ENCODE results near the gene PPM1F.
A peak's percentile ranks its signal among the peaks of the same experiment; 100 is the strongest.

Gene PPM1F

GRCh38 chr22:21962655-21962949, 10.0 kb upstream of the PPM1F start:
- no peak for DNase-seq (ENCODE audit: low read depth, low spot score)
- H3K27ac ChIP-seq = no peak overlapping the region

DNA sequence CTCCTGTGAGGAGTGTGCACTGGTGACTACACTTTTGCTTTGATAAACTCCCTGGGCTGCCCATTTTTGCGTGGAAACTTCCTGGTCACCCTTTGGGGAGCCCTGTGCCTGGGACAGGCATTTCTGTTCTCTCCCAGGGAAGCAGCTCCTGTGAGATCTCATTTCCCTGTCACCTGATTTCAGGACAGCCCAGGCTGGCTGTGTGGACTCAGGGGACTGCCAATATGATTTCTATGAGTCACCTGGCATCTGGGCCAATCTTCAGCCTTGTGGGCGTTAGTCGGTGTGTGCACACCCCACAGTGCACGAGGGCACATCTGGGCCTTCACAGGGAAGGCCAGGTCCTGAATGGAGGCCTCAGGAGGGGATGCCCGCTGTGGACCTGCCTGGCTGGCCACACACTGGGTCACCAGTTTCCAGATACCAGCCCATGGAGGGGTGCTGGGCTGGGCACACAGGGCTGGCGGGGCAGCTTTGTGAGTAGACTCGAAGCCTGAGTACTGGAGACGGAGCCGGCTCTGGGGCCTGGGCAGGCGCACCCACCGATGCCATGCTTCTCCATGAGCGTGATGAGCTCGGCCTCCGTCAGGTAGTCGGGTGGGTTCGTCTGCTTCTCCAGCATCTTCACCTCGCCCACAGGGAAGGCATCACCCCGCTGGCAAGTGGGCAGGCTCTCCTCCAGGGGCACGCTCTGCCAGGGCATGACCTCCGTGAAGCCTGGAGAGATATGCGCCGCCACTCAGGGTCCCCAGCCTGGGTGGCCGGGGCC, 9.4 kb upstream of the PPM1F start:
- peak overlapping the region; percentile 51 for H3K27ac ChIP-seq
- no peak for DNase-seq (ENCODE audit: low read depth, low spot score)

DNA sequence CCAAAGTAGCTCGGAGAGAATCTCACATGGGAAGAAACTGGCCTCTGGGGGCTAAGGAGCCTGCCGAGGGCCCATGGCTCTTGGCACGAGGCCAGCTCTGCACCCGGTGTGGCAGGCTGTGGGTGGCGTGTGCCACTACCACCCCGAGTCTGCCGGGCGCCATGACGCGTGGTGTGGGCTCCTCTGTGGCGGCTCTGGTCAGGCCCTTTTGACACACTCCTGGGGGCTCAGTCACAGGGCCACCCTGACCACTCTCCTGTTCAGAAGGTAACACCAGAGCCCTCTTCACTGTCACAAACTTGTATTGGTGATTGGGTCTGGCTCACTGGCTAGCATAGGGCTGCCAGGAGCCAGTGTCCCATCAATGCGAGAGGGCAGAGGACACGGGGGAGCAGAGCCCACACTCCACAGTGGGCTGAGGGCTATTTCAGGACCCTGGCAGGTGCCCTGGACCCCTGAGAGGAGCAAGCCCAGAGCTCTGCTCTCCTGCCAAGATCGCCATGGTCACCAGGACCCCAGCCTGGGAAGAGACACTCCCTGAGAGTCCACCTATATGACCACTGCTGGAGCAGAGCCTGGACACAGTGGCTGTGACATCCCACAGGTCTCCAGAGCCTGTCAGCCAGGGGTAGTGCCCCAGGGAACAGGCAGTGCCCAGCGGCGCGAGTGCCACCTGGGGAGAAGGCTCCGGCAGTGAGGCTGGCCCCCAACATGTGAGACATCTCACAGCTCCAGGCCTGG, 8.6 kb upstream of the PPM1F start:
- no peak for DNase-seq (ENCODE audit: low read depth, low spot score)
- peak overlapping the region; percentile 51 for H3K27ac ChIP-seq

DNA sequence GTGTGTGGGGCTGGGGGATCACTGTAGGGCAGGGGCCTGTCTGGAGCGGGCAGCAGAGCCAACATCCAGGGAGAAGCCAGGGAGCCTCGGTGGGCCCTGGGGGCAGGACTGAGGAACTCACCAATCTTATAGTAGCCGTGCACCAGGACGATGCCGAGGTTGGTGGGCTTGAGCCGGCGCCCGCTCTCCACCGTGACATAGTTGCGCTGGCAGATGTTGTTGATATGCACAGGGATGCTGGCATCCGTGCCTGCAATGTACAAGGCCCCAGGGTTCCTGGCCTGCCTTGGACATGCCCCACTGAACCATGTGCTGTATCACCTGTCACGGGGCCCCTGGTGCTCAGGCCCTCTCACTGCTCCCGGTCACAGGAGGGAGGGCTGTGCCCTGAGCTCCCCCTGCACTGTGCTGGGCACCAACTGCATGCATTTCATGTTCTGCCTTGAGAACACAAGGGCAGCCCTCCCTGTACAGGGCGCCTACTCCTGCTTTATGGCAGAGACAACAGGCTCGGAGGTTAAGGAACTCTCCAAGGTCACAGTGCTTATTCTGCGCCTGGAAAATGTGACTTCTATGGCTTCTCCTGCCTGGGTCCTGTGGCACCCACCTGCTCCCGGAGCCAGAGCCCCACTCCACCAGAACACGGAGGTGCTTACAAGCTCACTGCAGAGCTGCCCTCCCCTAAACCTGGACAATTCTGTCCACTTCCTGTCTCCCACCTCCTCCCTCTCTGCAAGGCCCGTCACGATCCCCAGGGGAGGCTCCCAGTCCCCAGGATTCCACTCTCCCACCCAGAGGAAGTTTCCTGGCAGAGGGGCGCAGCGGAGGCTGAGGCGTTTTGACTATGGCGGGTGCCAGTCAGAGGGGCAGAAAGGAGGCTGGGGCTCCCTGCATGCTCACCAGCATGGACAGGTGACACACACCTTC, 7.8 kb upstream of the PPM1F start:
- no peak for DNase-seq (ENCODE audit: low read depth, low spot score)
- H3K27ac ChIP-seq = no peak overlapping the region

GRCh38 chr22:21959274-21960074, 6.8 kb upstream of the PPM1F start:
- DNase-seq (ENCODE audit: low read depth, low spot score) = no peak
- H3K27ac ChIP-seq = no peak overlapping the region

DNA sequence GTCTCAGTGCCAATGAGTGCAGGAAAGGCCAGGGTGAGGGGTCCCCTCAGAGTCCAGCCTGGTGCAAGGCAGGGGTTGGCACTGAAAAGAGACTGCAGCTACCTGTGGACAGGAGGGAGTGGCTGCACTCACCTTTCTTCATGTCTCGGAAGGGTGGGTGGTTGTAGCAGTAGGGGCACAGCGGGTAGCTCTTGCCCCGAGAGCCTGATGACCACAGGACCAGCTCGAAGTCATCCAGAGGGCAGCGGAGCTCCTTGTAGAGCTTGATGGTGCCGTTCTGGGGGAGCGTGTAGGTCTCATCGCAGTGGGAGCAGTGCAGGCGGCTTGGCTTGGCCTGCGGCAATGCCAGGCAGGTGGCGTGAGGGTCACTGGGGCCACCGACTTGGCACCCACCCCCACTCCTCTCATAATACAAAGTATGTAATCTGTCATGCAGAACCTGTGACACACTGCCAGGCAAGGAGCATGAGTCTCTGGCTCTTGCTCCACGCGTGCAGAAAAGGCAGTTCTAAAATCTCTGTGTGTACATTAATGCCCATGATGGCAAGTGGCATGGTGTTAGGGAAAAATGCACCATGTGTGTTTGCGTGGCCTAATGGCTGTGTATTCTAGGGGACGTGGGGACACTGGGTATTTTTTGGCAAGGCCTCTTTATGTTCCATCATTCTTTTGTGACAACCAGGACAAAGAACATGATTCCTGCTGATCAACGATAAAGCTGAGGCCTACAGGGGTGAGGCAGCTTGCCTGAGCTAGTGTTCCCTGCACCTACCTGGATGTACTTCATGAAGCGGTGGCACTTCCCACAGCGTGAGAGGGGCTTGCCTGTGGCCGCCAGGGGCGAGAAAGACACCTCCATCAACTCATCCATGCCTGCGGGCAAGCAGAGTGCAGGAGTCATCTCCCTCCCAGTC, 6.0 kb upstream of the PPM1F start:
- no peak for DNase-seq (ENCODE audit: low read depth, low spot score)
- no peak overlapping the region for H3K27ac ChIP-seq

DNA sequence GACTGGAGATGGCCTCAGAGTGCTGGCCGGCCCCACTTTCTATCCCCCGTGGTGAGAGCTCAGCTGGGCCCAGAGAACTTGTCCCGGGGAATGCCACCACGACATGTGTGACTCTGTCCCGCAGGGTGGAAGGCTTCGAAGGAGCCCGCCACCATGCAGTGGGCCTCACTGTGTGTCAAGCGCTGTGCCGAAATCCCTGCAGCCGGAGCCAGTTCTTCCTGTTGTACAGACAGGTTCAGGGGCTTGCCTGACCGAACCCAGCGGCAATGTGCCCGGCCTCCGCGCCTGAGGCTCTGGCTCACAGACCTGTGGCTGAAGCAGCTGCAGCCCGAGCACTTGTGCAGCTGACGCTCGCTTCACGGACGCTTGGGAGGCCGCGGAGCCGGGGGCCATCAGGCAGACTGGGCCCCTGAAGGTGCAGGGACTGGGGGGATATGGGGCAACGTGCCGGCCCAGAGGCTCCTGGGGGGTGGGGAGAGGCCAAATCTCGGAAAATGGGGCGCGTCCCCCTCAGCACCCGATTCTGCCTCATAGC, 650 bp downstream of the PPM1F start:
- no peak for DNase-seq (ENCODE audit: low read depth, low spot score)
- H3K27ac ChIP-seq = peak overlapping the region; percentile 23

DNA sequence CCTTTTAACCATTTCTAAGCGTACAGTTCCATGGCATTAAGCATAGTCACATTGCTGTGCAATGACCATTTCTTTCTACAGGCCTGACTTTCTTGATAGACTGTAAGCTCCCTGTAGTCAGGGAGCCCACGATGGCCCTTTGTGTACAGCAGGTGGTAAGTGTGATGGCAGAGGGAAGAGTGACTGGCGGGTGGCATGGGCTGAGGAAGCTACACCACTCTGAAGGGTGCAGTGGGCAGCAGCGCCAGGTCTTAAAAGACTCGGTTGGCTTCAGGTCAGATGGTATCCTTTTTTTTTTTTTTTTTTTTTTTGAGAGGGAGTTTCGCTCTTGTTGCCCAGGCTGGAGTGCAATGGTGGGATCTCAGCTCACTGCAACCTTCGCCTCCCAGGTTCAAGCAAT, 1.6 kb downstream of the PPM1F start:
- H3K27ac ChIP-seq = no peak overlapping the region
- DNase-seq (ENCODE audit: low read depth, low spot score) = no peak

GRCh38 chr22:21949948-21950347, 2.7 kb downstream of the PPM1F start:
- no peak for DNase-seq (ENCODE audit: low read depth, low spot score)
- H3K27ac ChIP-seq = no peak overlapping the region

GRCh38 chr22:21949569-21949918, 3.1 kb downstream of the PPM1F start:
- no peak for DNase-seq (ENCODE audit: low read depth, low spot score)
- H3K27ac ChIP-seq = no peak overlapping the region

DNA sequence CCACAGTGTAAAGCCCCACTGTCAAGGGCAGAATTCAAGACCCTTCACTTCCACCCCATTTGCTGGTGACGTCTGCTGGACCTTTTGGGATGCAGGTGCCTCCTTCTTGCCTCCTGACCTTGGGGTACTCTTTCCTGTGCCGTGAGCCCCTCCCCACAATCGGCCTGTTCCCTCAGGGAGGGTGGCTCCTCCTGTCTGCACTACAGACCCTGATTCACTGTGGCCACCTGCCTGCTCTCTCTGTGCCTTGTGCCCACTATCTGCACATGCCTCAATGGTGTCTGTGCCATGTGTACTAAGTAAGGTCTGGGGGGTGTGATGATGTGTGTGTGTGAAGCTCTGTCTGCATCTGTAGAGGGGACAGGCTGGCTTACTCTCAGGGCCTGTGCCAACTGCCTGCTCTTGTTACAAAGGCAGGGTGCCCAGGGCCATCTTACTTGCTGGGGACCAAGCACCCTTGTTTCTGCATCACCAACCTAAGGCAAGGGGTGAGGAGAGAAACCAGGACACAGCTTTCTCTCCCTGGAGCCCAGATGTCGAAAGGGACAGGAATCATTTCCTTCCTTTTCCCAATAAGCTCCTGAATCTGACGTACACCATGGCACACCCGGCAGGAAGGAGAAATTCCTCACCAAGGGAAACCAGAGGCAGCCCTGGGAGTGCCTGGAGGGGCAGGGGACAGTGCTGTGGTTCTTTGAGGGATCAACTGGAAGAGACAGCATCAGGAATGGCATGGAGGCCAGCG, 3.7 kb downstream of the PPM1F start:
- no peak for DNase-seq (ENCODE audit: low read depth, low spot score)

DNA sequence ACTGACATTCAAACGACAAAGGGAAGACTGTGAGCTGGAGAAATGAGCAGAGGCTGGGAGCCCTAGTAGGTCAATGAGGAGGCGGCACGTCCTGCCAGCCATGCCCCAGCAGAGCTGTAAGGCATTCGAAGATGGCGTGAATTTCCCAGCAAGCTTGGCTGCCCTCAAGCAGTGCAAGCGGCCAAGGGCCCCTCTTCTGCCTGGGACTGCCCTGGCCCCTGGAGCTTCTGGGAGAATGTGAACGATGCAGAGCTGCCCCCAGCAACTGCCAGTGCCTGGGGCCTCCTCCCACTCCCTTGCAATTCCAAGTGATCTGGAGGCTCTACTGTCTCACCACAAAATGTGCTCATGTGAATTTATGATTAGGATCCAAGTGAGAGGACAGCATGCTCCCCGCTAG, 4.3 kb downstream of the PPM1F start:
- H3K27ac ChIP-seq = peak overlapping the region; percentile 65
- DNase-seq (ENCODE audit: low read depth, low spot score) = no peak

More for the DNA sequence above, 3.7 kb downstream of the PPM1F start:
- H3K27ac ChIP-seq = no peak overlapping the region

GRCh38 chr22:21947040-21948014, 5.3 kb downstream of the PPM1F start:
- H3K27ac ChIP-seq = peak overlapping the region; percentile 65
- DNase-seq (ENCODE audit: low read depth, low spot score) = no peak

DNA sequence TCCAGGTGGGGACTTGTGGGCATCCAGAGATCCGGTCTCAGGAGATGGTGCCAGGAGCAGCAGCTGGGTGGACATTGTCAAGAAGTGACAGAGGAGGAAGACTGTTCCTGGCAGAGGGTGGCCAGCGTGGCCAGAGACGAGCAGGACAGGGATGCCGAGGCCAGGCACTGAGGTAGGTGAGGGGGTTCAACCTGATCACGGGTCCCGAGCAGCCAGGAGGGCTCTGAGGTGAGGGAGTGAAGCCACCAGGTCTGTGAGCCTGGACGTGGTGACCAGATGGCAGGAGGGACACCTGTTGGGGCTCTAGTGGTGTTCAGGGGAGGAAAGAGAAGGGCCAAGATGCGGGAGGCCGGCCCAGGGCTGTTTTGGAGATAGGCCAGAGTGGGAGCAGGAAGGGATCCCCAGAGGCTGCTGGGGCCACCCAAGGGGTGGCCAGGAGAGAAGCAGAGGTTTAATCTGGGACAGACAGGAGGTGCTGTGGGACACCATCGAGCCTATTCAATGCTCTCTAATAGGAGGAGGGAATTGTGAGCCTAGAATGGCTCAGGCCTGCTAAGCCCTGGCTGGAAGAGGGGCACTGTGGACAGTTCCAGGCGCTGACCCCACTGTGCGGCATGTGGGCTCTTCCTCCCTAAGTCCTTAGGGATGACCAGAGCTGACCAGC, 6.3 kb downstream of the PPM1F start:
- no peak for DNase-seq (ENCODE audit: low read depth, low spot score)
- H3K27ac ChIP-seq = peak overlapping the region; percentile 65

- no peak overlapping the region for H3K27ac ChIP-seq
- DNase-seq (ENCODE audit: low read depth, low spot score) = no peak
These were observed 7.0 kb downstream of the PPM1F start for GRCh38 chr22:21945453-21946261.

DNA sequence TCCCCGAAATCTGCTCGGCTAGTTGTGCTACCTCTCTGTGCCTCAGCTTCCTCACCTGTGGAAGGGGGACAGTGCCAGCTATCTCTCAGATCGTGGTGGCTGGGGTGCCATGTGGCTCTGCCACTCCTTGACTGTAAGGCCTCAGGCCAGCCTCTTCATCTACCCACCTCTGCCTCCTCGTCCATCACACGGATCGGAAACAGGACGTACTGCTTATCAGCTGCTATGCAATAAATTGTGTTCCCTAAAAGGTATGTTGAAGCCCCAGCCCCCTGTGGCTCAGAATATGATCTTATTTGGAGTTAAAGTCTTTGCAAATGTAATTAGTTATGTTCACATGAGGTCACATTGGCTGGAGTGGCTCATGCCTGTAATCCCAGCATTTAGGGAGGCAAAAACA, 7.8 kb downstream of the PPM1F start:
- H3K27ac ChIP-seq = no peak overlapping the region

More for the DNA sequence above, 7.8 kb downstream of the PPM1F start:
- no peak for DNase-seq (ENCODE audit: low read depth, low spot score)
